Measurements from ENCODE around the gene FEM1A. TPM values are rescaled to one million over a fixed set of nuclear protein-coding genes. Genes with fewer than 3 reads are reported as not detected.
"Not testable (repeated sequence)": the region's sequence is repeated elsewhere in the genome, so short reads cannot be mapped to it uniquely, and the experiment has no call there.

FEM1A gene
- total RNA-seq, 1 experiment from 2014 or later = 17.7 TPM

- TF ChIP-seq REST (IDR thresholded peaks at IDR 0.05; ENCODE audit: low read depth) (no peak), SRF (IDR thresholded peaks at IDR 0.05; ENCODE audit: low read depth) (no peak), ZFX (IDR thresholded peaks at IDR 0.05) (no peak), CBX3 (IDR thresholded peaks at IDR 0.05; ENCODE audit: low read depth) (no peak), CEBPB (IDR thresholded peaks at IDR 0.05; ENCODE audit: low read depth) (no peak)
These were observed 29.7 kb downstream of the FEM1A start (continued) for GRCh38 chr19:4821265-4821664.

GRCh38 chr19:4822354-4822753 is 30.8 kb downstream of the FEM1A start:
- RAD21 ChIA-PET (ENCODE audit: low non-redundant PET in 1 of 2, low total read pairs in 2 of 2, uncharacterized antibody in 2 of 2, unreplicated experiment in 2 of 2); H2AFZ ChIP-seq (ENCODE audit: low read depth, low read length, poor library complexity, severe bottlenecking); H3K9me3 ChIP-seq (ENCODE audit: control insufficient read depth in 1 of 2, insufficient read depth in 1 of 2, low read depth in 1 of 2, low read length in 2 of 2); ATAC-seq; H3K4me2 ChIP-seq (ENCODE audit: low read length); H3K9me2 ChIP-seq (ENCODE audit: insufficient read depth); H3K27me3 ChIP-seq (ENCODE audit: insufficient read depth, low read length); POLR2A ChIA-PET; H3K9ac ChIP-seq (ENCODE audit: low read length); H3K4me1 ChIP-seq (ENCODE audit: control insufficient read depth in 1 of 2, insufficient read depth in 2 of 2, low read length in 2 of 2); H3K4me3 ChIP-seq (replicated peaks in 1 of 2; ENCODE audit: low read depth in 1 of 2, low read length in 2 of 2); H4K20me1 ChIP-seq (ENCODE audit: insufficient read depth); DNase-seq (ENCODE audit: low read depth, low spot score); H3K27ac ChIP-seq (ENCODE audit: low read depth, low read length); BruUV-seq (replicated peaks); intact Hi-C loops (cut with micrococcal nuclease): not testable (repeated sequence)
- Histone ChIP-seq H3K36me3 (ENCODE audit: control insufficient read depth in 1 of 2, insufficient read depth in 2 of 2, low read length in 2 of 2) (peaks cover 0 to 10% of the 10 kb centered on the region in 2 experiments; a peak in 2 of 4 replicates), H3K79me2 (ENCODE audit: insufficient read depth, low read length) (peaks cover 66% of the 10 kb centered on the region)
- CTCF ChIA-PET = interaction anchor here (1.2 kb wide), 1 partner anchor 29 kb away, joined by 4 read pairs; no protein-coding TSS in a partner anchor
